Thyroid gland (tissue), 4 donors: ENCODE data around the gene PTPRN2. TPM values are rescaled to one million over a fixed set of nuclear protein-coding genes. Genes with fewer than 3 reads are reported as not detected.

ENCODE experiments used
- DNase-seq, 2 donors: peaks; one replicate each; pipeline ENCODE4 v3.0.0-alpha.2; 2019
- H3K27ac ChIP-seq, 3 donors: fragments of 200-600 bp; sonication (generic); 1 replicate in 2 of 3; 2 replicates in 1 of 3; pipeline ENCODE4 v1.5.1; 2016 to 2019; ENCODE audit warnings: mild to moderate bottlenecking in 1 of 3, moderate library complexity in 1 of 3
- H3K27me3 ChIP-seq: fragments of 200-600 bp; sonication (generic); one replicate; pipeline ENCODE4 v1.5.1; 2019
- H3K36me3 ChIP-seq, 2 donors: fragments of 200-600 bp; sonication (generic); one replicate each; pipeline ENCODE4 v1.5.1; 2016 to 2019
- H3K4me1 ChIP-seq, 2 donors: fragments of 200-600 bp; sonication (generic); one replicate each; pipeline ENCODE4 v1.5.1; 2017 to 2019
- H3K4me3 ChIP-seq, 3 donors: fragments of 200-600 bp; sonication (generic); replicated peaks in 1 of 3; 1 replicate in 2 of 3; 2 replicates in 1 of 3; pipeline ENCODE4 v1.5.1; 2016; ENCODE audit warnings: mild to moderate bottlenecking in 1 of 3
- H3K9me3 ChIP-seq: fragments of 200-600 bp; sonication (generic); one replicate; pipeline ENCODE4 v1.5.1; 2017
- CTCF ChIP-seq, 6 experiments: fragments of 200-600 bp in 3 of 6; fragments of 450-650 bp in 3 of 6; sonication (generic) in 3 of 6; IDR thresholded peaks; one replicate each; pipeline ENCODE4 v1.5.1; 2016 to 2019; ENCODE audit warnings: antibody characterized with exemption in 6 of 6, mild to moderate bottlenecking in 2 of 6, inconsistent platforms in 1 of 6, moderate library complexity in 1 of 6
- POLR2A ChIP-seq, 2 donors: fragments of 450-650 bp; IDR thresholded peaks; one replicate each; pipeline ENCODE4 v1.6.1; 2017; ENCODE audit warnings: antibody characterized with exemption in 2 of 2, mild to moderate bottlenecking in 2 of 2, moderate library complexity in 1 of 2
- WGBS, 2 donors: methylation state at CpG; one replicate each; pipeline ENCODE4 v1.1.5; 2017; 5-methylcytosine and 5-hydroxymethylcytosine counted together
- intact Hi-C: fragments of 100-400 bp; cut with DNase I; formaldehyde crosslinking; loops from one replicate; pipeline ENCODE4 v1.15.1; 2023
- total RNA-seq, 4 donors: library from RNA; depleted of rRNA; stranded (reverse); fragments of >200 nt; gene quantifications; one replicate each; pipeline ENCODE4 v1.2.3, GENCODE V29; 2016

Gene PTPRN2
- total RNA-seq, 4 donors from 2014 or later, result 4.2 to 9.9 (median 7.7) TPM

GRCh38 chr7:158006841-158007696, 580.6 kb downstream of the PTPRN2 start:
- H3K4me3 ChIP-seq, result no peak overlapping the region
- no peak overlapping the region for H3K27ac ChIP-seq
- DNase-seq, result no peak
- no peaks in the 10 kb centered on the region for H3K27me3 ChIP-seq
- H3K4me1 ChIP-seq, result no peaks in the 10 kb centered on the region
- no peaks in the 10 kb centered on the region for H3K9me3 ChIP-seq
- intact Hi-C loops, result no loop called here
- TF ChIP-seq POLR2A (IDR thresholded peaks at IDR 0.05), result no peak
- TF ChIP-seq CTCF (IDR thresholded peaks at IDR 0.05), result no peak
- 84 to 85% methylated on average over 29 of the region's 29 CpGs for WGBS, 2 donors
- no peaks in the 10 kb centered on the region for H3K36me3 ChIP-seq

- Histone ChIP-seq H3K27me3 (no peaks in the 10 kb centered on the region), H3K36me3 (no peaks in the 10 kb centered on the region), H3K27ac (no peak overlapping the region), H3K4me1 (no peaks in the 10 kb centered on the region), H3K4me3 (no peak overlapping the region), H3K9me3 (no peaks in the 10 kb centered on the region)
- intact Hi-C loops, result no loop called here
- DNase-seq, result no peak
- WGBS, 2 donors, result 53 to 63% methylated on average over 12 of the region's 12 CpGs
- TF ChIP-seq POLR2A (IDR thresholded peaks at IDR 0.05), result no peak
- no peak for TF ChIP-seq CTCF (IDR thresholded peaks at IDR 0.05)
Measured at GRCh38 chr7:158005531-158005930, 582.1 kb downstream of the PTPRN2 start.

- DNase-seq, result no peak
- Histone ChIP-seq H3K36me3 (no peaks in the 10 kb centered on the region), H3K27me3 (no peaks in the 10 kb centered on the region), H3K27ac (no peak overlapping the region), H3K4me3 (no peak overlapping the region), H3K4me1 (no peaks in the 10 kb centered on the region), H3K9me3 (no peaks in the 10 kb centered on the region)
- intact Hi-C loops, result no loop called here
- 33 to 37% methylated on average over 2 of the region's 2 CpGs for WGBS, 2 donors
- no peak for TF ChIP-seq POLR2A (IDR thresholded peaks at IDR 0.05)
- TF ChIP-seq CTCF (IDR thresholded peaks at IDR 0.05), result no peak
Measured at GRCh38 chr7:158004123-158004490, 583.5 kb downstream of the PTPRN2 start.

- Histone ChIP-seq H3K27me3 (no peaks in the 10 kb centered on the region), H3K27ac (no peak overlapping the region), H3K4me1 (no peaks in the 10 kb centered on the region), H3K36me3 (no peaks in the 10 kb centered on the region), H3K4me3 (no peak overlapping the region), H3K9me3 (no peaks in the 10 kb centered on the region)
- 79 to 84% methylated on average over 20 to 23 of the region's 23 CpGs for WGBS, 2 donors
- intact Hi-C loops, result no loop called here
- DNase-seq, result no peak
- TF ChIP-seq POLR2A (IDR thresholded peaks at IDR 0.05), result no peak
- TF ChIP-seq CTCF (IDR thresholded peaks at IDR 0.05), result no peak
Measured at GRCh38 chr7:158003441-158004122, 584.0 kb downstream of the PTPRN2 start.

GRCh38 chr7:158002486-158003080, 585.0 kb downstream of the PTPRN2 start:
- Histone ChIP-seq H3K27ac (no peak overlapping the region), H3K27me3 (no peaks in the 10 kb centered on the region), H3K4me1 (no peaks in the 10 kb centered on the region), H3K9me3 (no peaks in the 10 kb centered on the region), H3K4me3 (no peak overlapping the region), H3K36me3 (no peaks in the 10 kb centered on the region)
- intact Hi-C loops, result no loop called here
- no peak for DNase-seq
- 85 to 91% methylated on average over 14 to 16 of the region's 17 CpGs for WGBS, 2 donors
- TF ChIP-seq CTCF (IDR thresholded peaks at IDR 0.05) (no peak), POLR2A (IDR thresholded peaks at IDR 0.05) (no peak)
